ENCODE data around the gene VPS52.

Gene VPS52

DNA sequence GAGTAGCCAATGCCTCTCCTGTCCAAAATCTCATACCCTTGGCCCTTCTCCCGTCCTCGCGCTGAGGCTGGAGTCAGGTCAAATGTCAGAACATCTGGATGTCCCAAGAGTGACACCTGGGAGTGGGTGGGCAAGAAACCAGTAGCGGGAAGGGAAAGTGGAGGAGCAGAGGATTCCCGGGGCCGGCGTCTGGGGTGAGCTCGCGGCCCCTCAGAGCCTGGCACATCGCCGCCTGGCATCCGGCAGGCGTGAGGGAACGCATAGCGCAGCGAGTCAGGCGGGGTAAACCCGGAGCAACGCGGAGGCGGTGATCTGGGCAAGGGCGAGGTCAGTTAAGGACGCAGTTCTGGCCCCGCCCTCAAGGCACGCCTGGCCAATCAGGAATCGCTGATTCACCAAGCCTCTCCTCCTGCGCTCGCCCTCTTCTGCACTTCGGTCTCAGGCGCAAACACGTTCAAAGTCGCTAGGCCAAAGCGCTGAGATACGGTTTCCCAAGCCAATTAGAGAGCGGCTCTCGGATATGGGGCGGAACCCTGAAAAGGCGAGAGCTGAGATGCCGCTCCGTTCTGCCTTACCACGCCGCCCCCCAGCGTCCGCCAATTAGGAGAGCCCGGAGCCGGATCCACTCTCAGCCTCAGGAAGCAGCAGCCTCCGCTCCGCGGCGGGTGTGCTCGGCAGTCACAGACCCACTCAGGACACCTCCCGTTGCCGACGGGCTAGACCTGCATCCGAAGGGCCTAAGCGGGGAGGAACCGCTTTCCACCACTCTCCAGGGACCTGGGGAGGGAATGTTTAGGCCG is 22.5 kb downstream of the VPS52 start (continued):
- TF ChIP-seq GLIS2 (tag by site-specific recombination; IDR thresholded peaks at IDR 0.05) (peak; percentile 71), ZNF248 (tag by site-specific recombination; IDR thresholded peaks at IDR 0.05) (no peak), BCL11B (tag by site-specific recombination; IDR thresholded peaks at IDR 0.05; ENCODE audit: low read depth) (peak; percentile 63), ZNF19 (tag by site-specific recombination; IDR thresholded peaks at IDR 0.05; ENCODE audit: low read depth) (no peak), ZNF140 (tag by site-specific recombination; IDR thresholded peaks at IDR 0.05) (no peak), ZSCAN16 (tag by site-specific recombination; IDR thresholded peaks at IDR 0.05) (no peak), ZNF776 (tag by site-specific recombination; IDR thresholded peaks at IDR 0.05; ENCODE audit: borderline replicate concordance) (no peak), ZNF600 (tag by site-specific recombination; IDR thresholded peaks at IDR 0.05) (0 out of 2 replicates have a peak, but pooled peaks have one; percentile 8), ZNF114 (tag by site-specific recombination; IDR thresholded peaks at IDR 0.05) (no peak), ZNF707 (tag by site-specific recombination; IDR thresholded peaks at IDR 0.05) (no peak), ZNF202 (tag by site-specific recombination; IDR thresholded peaks at IDR 0.05; ENCODE audit: borderline replicate concordance) (no peak), ZNF658 (tag by site-specific recombination; IDR thresholded peaks at IDR 0.05) (no peak), ZBTB7A (tag by site-specific recombination; IDR thresholded peaks at IDR 0.05; ENCODE audit: low read depth) (peak; percentile 37; the same call in 1 of the 2 replicates), ZIC2 (tag by site-specific recombination; IDR thresholded peaks at IDR 0.05) (peak; percentile 44; the same call in 1 of the 2 replicates), ZNF138 (tag by site-specific recombination; IDR thresholded peaks at IDR 0.05; ENCODE audit: borderline replicate concordance) (no peak), ZNF214 (tag by site-specific recombination; IDR thresholded peaks at IDR 0.05; ENCODE audit: borderline replicate concordance) (no peak), GLI2 (tag by site-specific recombination; IDR thresholded peaks at IDR 0.05; ENCODE audit: borderline replicate concordance, low read depth) (no peak), ZNF416 (tag by site-specific recombination; IDR thresholded peaks at IDR 0.05) (no peak), ZFP41 (tag by site-specific recombination; IDR thresholded peaks at IDR 0.05; ENCODE audit: borderline replicate concordance) (no peak), ZBTB20 (tag by site-specific recombination; IDR thresholded peaks at IDR 0.05) (peak; percentile 30; the same call in 1 of the 2 replicates), SETDB1 (IDR thresholded peaks at IDR 0.05; ENCODE audit: insufficient read length, low read length) (no peak), EGR2 (tag by site-specific recombination; IDR thresholded peaks at IDR 0.05; ENCODE audit: low read depth) (peak; percentile 65; the same call in 1 of the 2 replicates), ZNF266 (tag by site-specific recombination; IDR thresholded peaks at IDR 0.05; ENCODE audit: low read depth) (no peak), TRIM28 (IDR thresholded peaks at IDR 0.05; ENCODE audit: borderline replicate concordance, low read length) (peak; percentile 71; the same call in 1 of the 2 replicates), ZFHX2 (tag by site-specific recombination; conservative IDR thresholded peaks at IDR 0.05) (peak; percentile 80), ZFP3 (tag by site-specific recombination; IDR thresholded peaks at IDR 0.05; ENCODE audit: low read depth) (no peak), GLIS1 (tag by site-specific recombination; IDR thresholded peaks at IDR 0.05) (no peak; the same call in 1 of the 2 replicates), ZNF335 (tag by site-specific recombination; conservative IDR thresholded peaks at IDR 0.05) (peak; percentile 96), FEZF1 (tag by site-specific recombination; IDR thresholded peaks at IDR 0.05) (no peak), ZNF747 (tag by site-specific recombination; IDR thresholded peaks at IDR 0.05) (no peak), ZNF37A (tag by site-specific recombination; IDR thresholded peaks at IDR 0.05) (no peak), ZNF341 (tag by site-specific recombination; IDR thresholded peaks at IDR 0.05; ENCODE audit: low read depth) (peak; percentile 90)
- TF ChIP-seq, protein P1, sequence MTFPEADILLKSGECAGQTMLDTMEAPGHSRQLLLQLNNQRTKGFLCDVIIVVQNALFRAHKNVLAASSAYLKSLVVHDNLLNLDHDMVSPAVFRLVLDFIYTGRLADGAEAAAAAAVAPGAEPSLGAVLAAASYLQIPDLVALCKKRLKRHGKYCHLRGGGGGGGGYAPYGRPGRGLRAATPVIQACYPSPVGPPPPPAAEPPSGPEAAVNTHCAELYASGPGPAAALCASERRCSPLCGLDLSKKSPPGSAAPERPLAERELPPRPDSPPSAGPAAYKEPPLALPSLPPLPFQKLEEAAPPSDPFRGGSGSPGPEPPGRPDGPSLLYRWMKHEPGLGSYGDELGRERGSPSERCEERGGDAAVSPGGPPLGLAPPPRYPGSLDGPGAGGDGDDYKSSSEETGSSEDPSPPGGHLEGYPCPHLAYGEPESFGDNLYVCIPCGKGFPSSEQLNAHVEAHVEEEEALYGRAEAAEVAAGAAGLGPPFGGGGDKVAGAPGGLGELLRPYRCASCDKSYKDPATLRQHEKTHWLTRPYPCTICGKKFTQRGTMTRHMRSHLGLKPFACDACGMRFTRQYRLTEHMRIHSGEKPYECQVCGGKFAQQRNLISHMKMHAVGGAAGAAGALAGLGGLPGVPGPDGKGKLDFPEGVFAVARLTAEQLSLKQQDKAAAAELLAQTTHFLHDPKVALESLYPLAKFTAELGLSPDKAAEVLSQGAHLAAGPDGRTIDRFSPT (tag by site-specific recombination; IDR thresholded peaks at IDR 0.05) = peak; percentile 95
- TF ChIP-seq, protein P2, sequence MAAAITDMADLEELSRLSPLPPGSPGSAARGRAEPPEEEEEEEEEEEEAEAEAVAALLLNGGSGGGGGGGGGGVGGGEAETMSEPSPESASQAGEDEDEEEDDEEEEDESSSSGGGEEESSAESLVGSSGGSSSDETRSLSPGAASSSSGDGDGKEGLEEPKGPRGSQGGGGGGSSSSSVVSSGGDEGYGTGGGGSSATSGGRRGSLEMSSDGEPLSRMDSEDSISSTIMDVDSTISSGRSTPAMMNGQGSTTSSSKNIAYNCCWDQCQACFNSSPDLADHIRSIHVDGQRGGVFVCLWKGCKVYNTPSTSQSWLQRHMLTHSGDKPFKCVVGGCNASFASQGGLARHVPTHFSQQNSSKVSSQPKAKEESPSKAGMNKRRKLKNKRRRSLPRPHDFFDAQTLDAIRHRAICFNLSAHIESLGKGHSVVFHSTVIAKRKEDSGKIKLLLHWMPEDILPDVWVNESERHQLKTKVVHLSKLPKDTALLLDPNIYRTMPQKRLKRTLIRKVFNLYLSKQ (tag by site-specific recombination; IDR thresholded peaks at IDR 0.05; ENCODE audit: borderline replicate concordance) = no peak
- TF ChIP-seq, protein P3, sequence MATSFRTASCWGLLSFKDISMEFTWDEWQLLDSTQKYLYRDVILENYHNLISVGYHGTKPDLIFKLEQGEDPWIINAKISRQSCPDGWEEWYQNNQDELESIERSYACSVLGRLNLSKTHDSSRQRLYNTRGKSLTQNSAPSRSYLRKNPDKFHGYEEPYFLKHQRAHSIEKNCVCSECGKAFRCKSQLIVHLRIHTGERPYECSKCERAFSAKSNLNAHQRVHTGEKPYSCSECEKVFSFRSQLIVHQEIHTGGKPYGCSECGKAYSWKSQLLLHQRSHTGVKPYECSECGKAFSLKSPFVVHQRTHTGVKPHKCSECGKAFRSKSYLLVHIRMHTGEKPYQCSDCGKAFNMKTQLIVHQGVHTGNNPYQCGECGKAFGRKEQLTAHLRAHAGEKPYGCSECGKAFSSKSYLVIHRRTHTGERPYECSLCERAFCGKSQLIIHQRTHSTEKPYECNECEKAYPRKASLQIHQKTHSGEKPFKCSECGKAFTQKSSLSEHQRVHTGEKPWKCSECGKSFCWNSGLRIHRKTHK (tag by site-specific recombination; IDR thresholded peaks at IDR 0.05) = no peak
- TF ChIP-seq, protein P4, sequence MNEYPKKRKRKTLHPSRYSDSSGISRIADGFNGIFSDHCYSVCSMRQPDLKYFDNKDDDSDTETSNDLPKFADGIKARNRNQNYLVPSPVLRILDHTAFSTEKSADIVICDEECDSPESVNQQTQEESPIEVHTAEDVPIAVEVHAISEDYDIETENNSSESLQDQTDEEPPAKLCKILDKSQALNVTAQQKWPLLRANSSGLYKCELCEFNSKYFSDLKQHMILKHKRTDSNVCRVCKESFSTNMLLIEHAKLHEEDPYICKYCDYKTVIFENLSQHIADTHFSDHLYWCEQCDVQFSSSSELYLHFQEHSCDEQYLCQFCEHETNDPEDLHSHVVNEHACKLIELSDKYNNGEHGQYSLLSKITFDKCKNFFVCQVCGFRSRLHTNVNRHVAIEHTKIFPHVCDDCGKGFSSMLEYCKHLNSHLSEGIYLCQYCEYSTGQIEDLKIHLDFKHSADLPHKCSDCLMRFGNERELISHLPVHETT (tag by site-specific recombination; IDR thresholded peaks at IDR 0.05) = 0 out of 2 replicates have a peak, but pooled peaks have one; percentile 22
